Subcutaneous abdominal adipose tissue (tissue), 5 donors: ENCODE measurements around the gene DRG2.

Source experiments
- H3K27ac ChIP-seq: one replicate; pipeline ENCODE4 v1.7.0; 2013; ENCODE audit warnings: low read depth, mild to moderate bottlenecking, inconsistent platforms, low read length, moderate library complexity
- H3K27me3 ChIP-seq, 5 donors: one replicate each; pipeline ENCODE4 v1.7.0; 2013; ENCODE audit warnings: low read length in 5 of 5, inconsistent platforms in 1 of 5; ENCODE audit not compliant: control insufficient read depth in 5 of 5, insufficient read depth in 4 of 5
- H3K36me3 ChIP-seq, 5 donors: one replicate each; pipeline ENCODE4 v1.7.0; 2013; ENCODE audit warnings: low read length in 5 of 5; ENCODE audit not compliant: control insufficient read depth in 5 of 5, insufficient read depth in 5 of 5
- H3K4me1 ChIP-seq, 5 donors: one replicate each; pipeline ENCODE4 v1.7.0; 2013; ENCODE audit warnings: low read length in 5 of 5, mild to moderate bottlenecking in 3 of 5, moderate library complexity in 1 of 5; ENCODE audit not compliant: control insufficient read depth in 5 of 5, insufficient read depth in 5 of 5
- H3K4me3 ChIP-seq, 5 donors: one replicate each; pipeline ENCODE4 v1.7.0; 2013; ENCODE audit warnings: low read length in 5 of 5, low read depth in 1 of 5
- H3K9ac ChIP-seq, 5 donors: one replicate each; pipeline ENCODE4 v1.7.0; 2013; ENCODE audit warnings: low read length in 5 of 5, mild to moderate bottlenecking in 4 of 5, moderate library complexity in 3 of 5
- H3K9me3 ChIP-seq, 5 donors: one replicate each; pipeline ENCODE4 v1.7.0; 2013; ENCODE audit warnings: low read length in 5 of 5; ENCODE audit not compliant: control insufficient read depth in 5 of 5
- donor health status: healthy.
- donor health status: healthy.
- donor health status: healthy.
- donor health status: healthy.
- donor health status: healthy.

The DRG2 gene

GRCh38 chr17:18044609-18045008 lies 43.1 kb upstream of the DRG2 start:
- Histone ChIP-seq H3K27ac (no peak overlapping the region), H3K27me3 (no peaks in the 10 kb centered on the region), H3K4me1 (peaks cover 6 to 18% (median 12%) of the 10 kb centered on the region in 5 donors), H3K9me3 (no peaks in the 10 kb centered on the region), H3K4me3 (no peak overlapping the region), H3K36me3 (peaks cover 0 to 20% (median 11%) of the 10 kb centered on the region in 5 donors), H3K9ac (peak overlapping the region in 1 of 5 donors; percentile 14)

- H3K9me3 ChIP-seq: no peaks in the 10 kb centered on the region
- no peak overlapping the region for H3K27ac ChIP-seq
- H3K27me3 ChIP-seq: no peaks in the 10 kb centered on the region
- no peak overlapping the region for H3K4me3 ChIP-seq
- no peak overlapping the region for H3K9ac ChIP-seq
- H3K36me3 ChIP-seq: peaks cover 0 to 25% (median 11%) of the 10 kb centered on the region in 5 donors
- peaks cover 0 to 5% (median 2%) of the 10 kb centered on the region in 5 donors for H3K4me1 ChIP-seq
These were observed 41.9 kb upstream of the DRG2 start for GRCh38 chr17:18045691-18046350.

- H3K36me3 ChIP-seq: peaks cover 8 to 62% (median 36%) of the 10 kb centered on the region in 5 donors
- H3K4me1 ChIP-seq: no peaks in the 10 kb centered on the region
- no peaks in the 10 kb centered on the region for H3K27me3 ChIP-seq
- no peak overlapping the region for H3K27ac ChIP-seq
- no peak overlapping the region for H3K9ac ChIP-seq
- no peaks in the 10 kb centered on the region for H3K9me3 ChIP-seq
- no peak overlapping the region for H3K4me3 ChIP-seq
These were observed 32.2 kb upstream of the DRG2 start for GRCh38 chr17:18055597-18055996.

- Histone ChIP-seq H3K27me3 (no peaks in the 10 kb centered on the region), H3K4me1 (no peaks in the 10 kb centered on the region), H3K9ac (no peak overlapping the region), H3K9me3 (no peaks in the 10 kb centered on the region), H3K4me3 (no peak overlapping the region), H3K27ac (no peak overlapping the region), H3K36me3 (peaks cover 8 to 65% (median 39%) of the 10 kb centered on the region in 5 donors)
These were observed 31.5 kb upstream of the DRG2 start for GRCh38 chr17:18056214-18056613.

- peaks cover 9 to 78% (median 57%) of the 10 kb centered on the region in 5 donors for H3K36me3 ChIP-seq
- no peaks in the 10 kb centered on the region for H3K4me1 ChIP-seq
- no peak overlapping the region for H3K9ac ChIP-seq
- no peaks in the 10 kb centered on the region for H3K9me3 ChIP-seq
- no peak overlapping the region for H3K27ac ChIP-seq
- no peak overlapping the region for H3K4me3 ChIP-seq
- no peaks in the 10 kb centered on the region for H3K27me3 ChIP-seq
These were observed 28.5 kb upstream of the DRG2 start for GRCh38 chr17:18059283-18059682.

- Histone ChIP-seq H3K9me3 (no peaks in the 10 kb centered on the region), H3K27me3 (no peaks in the 10 kb centered on the region), H3K4me1 (no peaks in the 10 kb centered on the region), H3K4me3 (no peak overlapping the region), H3K27ac (no peak overlapping the region), H3K36me3 (peaks cover 5 to 70% (median 49%) of the 10 kb centered on the region in 5 donors), H3K9ac (no peak overlapping the region)
These were observed 23.7 kb upstream of the DRG2 start for GRCh38 chr17:18064053-18064452.

- H3K36me3 ChIP-seq: peaks cover 5 to 61% (median 42%) of the 10 kb centered on the region in 5 donors
- H3K27me3 ChIP-seq: no peaks in the 10 kb centered on the region
- no peak overlapping the region for H3K9ac ChIP-seq
- no peak overlapping the region for H3K27ac ChIP-seq
- no peak overlapping the region for H3K4me3 ChIP-seq
- peaks cover 0 to 2% (median 0%) of the 10 kb centered on the region in 5 donors for H3K4me1 ChIP-seq
- no peaks in the 10 kb centered on the region for H3K9me3 ChIP-seq
These were observed 22.2 kb upstream of the DRG2 start for GRCh38 chr17:18065546-18065945.

- Histone ChIP-seq H3K9ac (no peak overlapping the region), H3K9me3 (no peaks in the 10 kb centered on the region), H3K4me1 (peaks cover 0 to 10% (median 6%) of the 10 kb centered on the region in 5 donors), H3K27ac (no peak overlapping the region), H3K36me3 (peaks cover 4 to 49% (median 32%) of the 10 kb centered on the region in 5 donors), H3K27me3 (no peaks in the 10 kb centered on the region), H3K4me3 (no peak overlapping the region)
These were observed 20.9 kb upstream of the DRG2 start for GRCh38 chr17:18066866-18067265.

GRCh38 chr17:18069101-18069500 lies 18.6 kb upstream of the DRG2 start:
- Histone ChIP-seq H3K9me3 (no peaks in the 10 kb centered on the region), H3K4me1 (peaks cover 0 to 10% (median 6%) of the 10 kb centered on the region in 5 donors), H3K27ac (no peak overlapping the region), H3K4me3 (no peak overlapping the region), H3K9ac (no peak overlapping the region), H3K36me3 (peaks cover 0 to 31% (median 22%) of the 10 kb centered on the region in 5 donors), H3K27me3 (no peaks in the 10 kb centered on the region)

GRCh38 chr17:18070861-18071340 lies 16.8 kb upstream of the DRG2 start:
- Histone ChIP-seq H3K27ac (no peak overlapping the region), H3K4me1 (peaks cover 0 to 10% (median 6%) of the 10 kb centered on the region in 5 donors), H3K9ac (peak overlapping the region in 1 of 5 donors; percentile 56)

More at GRCh38 chr17:18070861-18071340, 16.8 kb upstream of the DRG2 start:
- peaks cover 0 to 13% (median 8%) of the 10 kb centered on the region in 5 donors for H3K36me3 ChIP-seq
- H3K27me3 ChIP-seq: peaks cover 0 to 6% (median 0%) of the 10 kb centered on the region in 5 donors
- no peaks in the 10 kb centered on the region for H3K9me3 ChIP-seq
- H3K4me3 ChIP-seq: peak overlapping the region; percentile 24 to 62 (median 50)
